HAP-1 (cell line): Measurements from ENCODE around the gene HOXA9.

Experiments used
- DNase-seq, 2 experiments: peaks; one replicate each; pipeline ENCODE4 v3.0.0-alpha.2; 2016 to 2020; ENCODE audit warnings: low spot score in 2 of 2
- H3K27me3 ChIP-seq: fragments of 250-450 bp; sonication (Bioruptor Pico); 2 replicates; pipeline ENCODE4 v1.5.1; 2020; ENCODE audit warnings: low read depth, mild to moderate bottlenecking, moderate library complexity
- H3K36me3 ChIP-seq: fragments of 250-450 bp; sonication (Bioruptor Pico); replicated peaks from 2 replicates; pipeline ENCODE4 v1.5.1; 2020; ENCODE audit warnings: mild to moderate bottlenecking
- H3K4me1 ChIP-seq: fragments of 250-450 bp; sonication (Bioruptor Pico); 2 replicates; pipeline ENCODE4 v1.5.1; 2020; ENCODE audit warnings: mild to moderate bottlenecking
- H3K4me3 ChIP-seq: fragments of 250-450 bp; sonication (Bioruptor Pico); 2 replicates; pipeline ENCODE4 v1.5.1; 2020; ENCODE audit warnings: mild to moderate bottlenecking, moderate library complexity
- H3K9me3 ChIP-seq: fragments of 250-450 bp; sonication (Bioruptor Pico); 2 replicates; pipeline ENCODE4 v1.5.1; 2020; ENCODE audit warnings: mild to moderate bottlenecking, moderate library complexity
- in situ Hi-C: fragments of 300-500 bp; cut with MboI; formaldehyde crosslinking; loops from 3 replicates; pipeline ENCODE4 v1.14.3; 2020; ENCODE audit warnings: low sequenced_read_pairs, inconsistent platforms, mixed read lengths

The HOXA9 gene

DNA sequence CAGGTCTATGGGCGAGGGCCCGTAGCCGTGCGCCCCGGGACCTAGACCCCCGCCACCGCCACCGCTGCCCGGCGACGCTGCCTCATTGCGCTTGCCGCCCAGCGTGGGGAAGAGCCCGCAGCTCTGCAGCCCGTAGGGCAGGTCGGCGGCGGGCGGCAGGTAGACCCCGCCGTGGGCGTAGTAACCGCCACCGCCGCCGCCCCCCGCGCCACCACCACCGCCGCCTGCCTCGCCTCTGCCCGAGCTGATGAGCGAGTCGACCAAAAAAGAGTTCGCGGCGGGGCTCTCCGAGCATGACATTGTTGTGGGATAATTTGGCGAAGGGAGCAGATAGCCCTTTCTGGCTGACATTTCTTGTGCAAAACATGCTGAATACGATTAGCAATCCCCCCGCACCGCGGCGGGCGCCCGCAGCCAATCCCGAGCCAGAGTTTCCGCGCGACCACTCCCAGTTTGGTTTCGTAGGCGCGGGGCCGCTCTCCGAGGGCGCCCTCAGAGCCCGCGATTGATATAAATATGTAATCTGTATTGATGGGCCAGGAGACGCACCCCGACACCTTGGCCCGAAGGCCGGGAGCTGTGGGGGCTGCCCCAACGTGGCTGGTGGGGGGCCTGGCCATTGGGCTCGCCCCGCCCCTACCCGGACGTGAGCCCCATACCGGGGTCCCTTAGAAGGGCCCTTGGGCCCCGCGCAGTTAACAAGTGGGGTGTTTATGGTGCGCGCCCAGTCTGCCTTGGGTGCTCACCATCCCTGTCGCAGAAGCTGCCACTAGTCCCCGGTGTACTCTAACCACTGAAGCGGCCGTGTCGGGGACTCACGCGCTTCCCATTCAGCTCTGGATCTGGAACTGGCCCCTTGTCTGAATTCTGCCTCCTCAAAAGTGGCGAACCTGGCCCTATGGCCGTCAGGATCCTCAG, 8.9 kb upstream of the HOXA9 start, which contains the start of gene HOXA10:
Gene HOXA10 (minus strand): TSS at position 365 of the 918 bp plus-strand sequence. CDS start 14 bp downstream, at position 351.
- Histone ChIP-seq H3K4me3 (peak within 1 kb of the TSS; percentile 70), H3K27me3 (no peaks in the 10 kb centered on the region), H3K4me1 (peaks cover 11% of the 10 kb centered on the region), H3K9me3 (no peaks in the 10 kb centered on the region), H3K36me3 (peaks cover 15% of the 10 kb centered on the region)
- peak; percentile 68 to 83 for DNase-seq
- in situ Hi-C loops: loop anchor here (25.0 kb wide), 1 partner anchor 962 kb away; the partner anchor contains the start of genes CBX3 and HNRNPA2B1

DNA sequence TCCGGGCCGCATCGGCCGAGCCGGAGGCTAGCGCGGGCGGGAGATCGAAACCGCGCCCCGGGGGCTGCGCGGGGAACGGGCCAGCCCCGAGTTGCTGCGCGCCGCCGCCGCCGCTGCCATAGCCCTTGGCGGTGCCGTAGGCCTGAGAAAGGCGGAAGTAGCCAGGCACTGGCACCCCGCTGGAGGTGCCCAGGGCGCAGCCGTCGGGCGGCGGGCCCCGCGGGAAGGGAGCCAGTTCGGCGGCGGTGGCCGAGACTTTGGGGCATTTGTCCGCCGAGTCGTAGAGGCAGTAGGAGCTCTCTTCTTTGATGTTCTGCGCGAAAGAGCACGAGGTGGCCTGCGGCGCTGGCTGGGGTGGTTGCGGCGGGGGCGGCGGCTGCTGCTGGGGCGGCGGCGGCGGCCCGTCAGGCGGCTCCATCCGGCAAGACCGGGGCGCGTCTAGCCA, 8.2 kb upstream of the HOXA9 start:
- in situ Hi-C loops: loop anchor here (25.0 kb wide), 1 partner anchor 961 kb away; the partner anchor contains the start of genes CBX3 and HNRNPA2B1
- peak in 1 of 2 experiments; percentile 39 for DNase-seq
- Histone ChIP-seq H3K9me3 (no peaks in the 10 kb centered on the region), H3K4me1 (peaks cover 11% of the 10 kb centered on the region), H3K4me3 (peak overlapping the region; percentile 70), H3K27me3 (no peaks in the 10 kb centered on the region), H3K36me3 (peaks cover 22% of the 10 kb centered on the region)

DNA sequence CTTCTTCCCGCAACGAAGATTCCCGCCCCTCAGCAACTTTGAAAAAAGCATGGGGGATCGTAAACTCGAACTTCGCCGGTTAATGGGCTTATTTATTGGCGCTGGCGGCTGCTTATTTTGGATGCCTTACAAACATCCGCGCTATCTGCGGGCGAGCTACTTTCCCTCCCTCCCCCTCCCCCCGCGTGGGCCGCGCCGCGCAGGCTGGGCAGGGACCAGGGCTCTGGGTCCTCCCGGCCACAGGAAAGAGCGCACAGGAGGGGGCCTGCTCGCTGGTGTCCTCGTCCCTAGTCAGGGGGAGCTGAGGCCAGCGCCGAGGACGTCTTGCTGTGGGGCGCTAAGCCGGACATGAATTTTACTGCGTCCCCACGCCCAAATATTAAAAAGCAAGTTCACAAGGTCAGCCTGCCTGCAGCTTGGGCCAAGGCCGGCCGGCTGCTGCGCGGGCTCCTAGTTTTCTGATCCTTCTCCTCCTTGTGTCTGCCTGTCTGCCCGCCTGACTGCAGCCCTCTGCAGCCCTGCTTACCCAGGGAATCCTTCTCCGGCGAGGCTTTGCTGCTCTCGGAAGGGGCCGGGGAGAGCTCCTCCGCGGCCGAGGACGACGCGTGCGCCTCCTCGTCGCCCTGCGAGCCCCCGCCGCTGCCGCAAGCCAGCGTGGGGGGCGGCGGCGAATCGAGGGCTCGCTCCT, 7.6 kb upstream of the HOXA9 start:
- in situ Hi-C loops: loop anchor here (25.0 kb wide), 1 partner anchor 961 kb away; the partner anchor contains the start of genes CBX3 and HNRNPA2B1
- Histone ChIP-seq H3K36me3 (peaks cover 24% of the 10 kb centered on the region), H3K4me3 (peak overlapping the region; percentile 70), H3K9me3 (no peaks in the 10 kb centered on the region), H3K4me1 (peaks cover 11% of the 10 kb centered on the region), H3K27me3 (no peaks in the 10 kb centered on the region)
- DNase-seq: peak in 1 of 2 experiments; percentile 76

DNA sequence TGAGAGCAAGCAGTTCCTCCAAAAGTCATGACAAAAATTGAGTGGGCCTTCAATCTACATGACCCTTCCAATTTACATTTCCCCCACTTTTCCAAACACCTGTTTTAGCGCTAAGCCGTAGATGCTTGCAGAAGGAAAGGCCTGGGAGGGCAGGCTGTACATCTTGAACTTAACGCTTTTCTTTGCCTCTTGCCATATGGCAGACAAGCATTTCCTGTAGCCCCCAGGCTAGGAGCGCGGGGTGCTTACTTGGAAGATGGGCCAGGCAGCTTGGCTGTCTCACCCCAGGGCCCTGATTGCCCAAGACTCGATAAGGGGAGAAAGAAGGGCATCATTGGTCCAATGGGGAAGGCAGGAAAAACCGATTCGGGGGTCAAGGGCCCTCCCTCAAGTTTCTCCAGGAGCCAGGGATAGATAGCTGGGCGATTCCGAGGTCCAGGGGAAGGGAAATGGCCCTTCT, 7.0 kb upstream of the HOXA9 start:
- Histone ChIP-seq H3K27me3 (no peaks in the 10 kb centered on the region), H3K9me3 (no peaks in the 10 kb centered on the region), H3K4me1 (peaks cover 9% of the 10 kb centered on the region), H3K36me3 (peaks cover 29% of the 10 kb centered on the region), H3K4me3 (peak overlapping the region; percentile 70)
- DNase-seq: peak; percentile 42 to 49
- in situ Hi-C loops: loop anchor here (25.0 kb wide), 1 partner anchor 960 kb away; the partner anchor contains the start of genes CBX3 and HNRNPA2B1

DNA sequence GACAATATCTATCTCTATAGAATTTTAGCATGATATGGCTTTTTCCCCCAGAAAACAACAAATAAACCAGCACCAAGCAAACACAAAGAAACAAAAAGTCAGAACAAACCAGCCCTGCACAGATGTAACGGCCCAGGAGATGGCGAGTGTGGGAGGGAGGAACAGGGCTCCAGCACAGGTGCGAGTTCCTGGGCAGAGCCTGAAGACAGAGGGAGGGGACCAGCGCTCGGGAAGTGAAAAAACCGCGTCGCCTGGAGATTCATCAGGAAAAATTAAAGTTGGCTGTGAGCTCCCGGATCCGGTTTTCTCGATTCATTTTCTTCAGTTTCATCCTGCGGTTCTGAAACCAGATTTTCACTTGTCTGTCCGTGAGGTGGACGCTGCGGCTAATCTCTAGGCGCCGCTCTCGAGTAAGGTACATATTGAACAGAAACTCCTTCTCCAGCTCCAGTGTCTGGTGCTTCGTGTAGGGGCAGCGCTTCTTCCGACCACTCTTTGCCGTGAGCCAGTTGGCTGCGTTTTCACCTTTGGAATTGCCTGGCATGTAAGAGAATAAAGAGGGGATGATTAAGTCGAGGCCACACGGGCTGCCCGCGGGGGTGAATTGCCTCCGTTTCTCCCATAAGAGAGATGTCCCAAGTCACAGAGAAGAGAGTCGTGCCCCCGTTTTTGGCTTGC, 6.4 kb upstream of the HOXA9 start:
- Histone ChIP-seq H3K4me3 (peak overlapping the region; percentile 70), H3K27me3 (no peaks in the 10 kb centered on the region), H3K36me3 (peaks cover 29% of the 10 kb centered on the region), H3K9me3 (no peaks in the 10 kb centered on the region), H3K4me1 (peaks cover 9% of the 10 kb centered on the region)
- peak; percentile 58 to 63 for DNase-seq
- in situ Hi-C loops: loop anchor here (25.0 kb wide), 1 partner anchor 959 kb away; the partner anchor contains the start of genes CBX3 and HNRNPA2B1

DNA sequence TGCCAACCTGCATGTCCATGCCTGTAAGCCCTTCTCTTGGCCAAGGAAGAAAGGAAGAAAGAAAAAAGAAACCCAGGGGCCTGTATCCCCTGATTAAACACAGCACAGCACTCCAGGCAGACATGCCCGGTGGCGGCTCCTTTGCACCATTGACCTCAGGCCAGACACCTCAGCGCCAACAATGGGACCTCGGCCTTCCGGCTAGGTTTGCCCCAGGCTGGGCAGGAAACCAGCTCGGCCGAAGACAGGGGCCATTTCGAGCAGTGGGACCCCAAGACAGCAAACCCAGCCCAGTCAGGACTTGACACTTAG, 5.9 kb upstream of the HOXA9 start:
- in situ Hi-C loops: loop anchor here (25.0 kb wide), 1 partner anchor 959 kb away; the partner anchor contains the start of genes CBX3 and HNRNPA2B1
- Histone ChIP-seq H3K27me3 (no peaks in the 10 kb centered on the region), H3K36me3 (peaks cover 29% of the 10 kb centered on the region), H3K9me3 (no peaks in the 10 kb centered on the region), H3K4me3 (peak overlapping the region; percentile 70), H3K4me1 (peaks cover 9% of the 10 kb centered on the region)
- peak in 1 of 2 experiments; percentile 72 for DNase-seq

DNA sequence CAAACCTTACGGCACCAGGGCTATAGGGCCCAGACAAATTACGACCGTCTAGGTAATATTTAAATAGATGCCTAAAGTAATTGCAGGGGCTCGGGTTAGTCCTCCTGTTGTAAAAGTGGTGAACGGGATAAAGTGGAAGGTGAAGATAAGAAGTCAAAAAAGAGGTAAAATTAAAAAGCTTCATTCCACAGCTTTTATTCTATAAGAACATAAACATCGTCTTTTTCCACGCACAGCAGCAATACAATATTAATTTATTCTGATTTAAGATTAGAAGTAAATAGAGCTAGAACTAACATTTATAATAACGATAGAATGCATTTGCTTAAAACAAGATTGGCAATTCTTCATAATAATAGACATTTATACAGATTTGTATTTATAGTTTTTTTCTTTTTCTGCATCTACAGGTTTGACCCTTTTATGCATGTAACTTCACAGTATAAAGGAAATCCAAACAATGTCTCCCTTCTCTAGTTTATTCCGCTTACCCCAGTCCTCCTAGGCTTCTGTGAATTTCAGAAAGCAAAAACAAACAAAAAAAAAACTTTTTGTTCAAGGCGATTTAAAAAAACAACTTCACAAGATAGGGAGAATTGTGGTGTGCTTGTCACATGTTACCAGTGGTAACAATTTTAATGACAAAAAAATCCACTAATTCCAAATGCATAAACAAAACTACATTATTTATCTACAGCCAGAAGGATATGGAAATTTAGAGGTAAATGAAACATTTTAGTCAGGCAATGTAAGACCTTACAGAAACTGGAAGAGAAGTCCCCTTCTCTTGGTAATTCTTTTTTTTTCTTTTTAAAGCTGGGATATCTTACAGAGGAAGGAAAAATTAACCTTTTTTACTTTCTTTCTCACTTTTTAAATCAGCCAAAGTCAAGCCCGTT, 5.3 kb upstream of the HOXA9 start:
- in situ Hi-C loops: loop anchor here (25.0 kb wide), 1 partner anchor 958 kb away; the partner anchor contains the start of genes CBX3 and HNRNPA2B1
- Histone ChIP-seq H3K4me1 (peaks cover 9% of the 10 kb centered on the region), H3K36me3 (peaks cover 29% of the 10 kb centered on the region), H3K4me3 (peak overlapping the region; percentile 70), H3K9me3 (no peaks in the 10 kb centered on the region), H3K27me3 (no peaks in the 10 kb centered on the region)
- DNase-seq: peak in 1 of 2 experiments; percentile 83

DNA sequence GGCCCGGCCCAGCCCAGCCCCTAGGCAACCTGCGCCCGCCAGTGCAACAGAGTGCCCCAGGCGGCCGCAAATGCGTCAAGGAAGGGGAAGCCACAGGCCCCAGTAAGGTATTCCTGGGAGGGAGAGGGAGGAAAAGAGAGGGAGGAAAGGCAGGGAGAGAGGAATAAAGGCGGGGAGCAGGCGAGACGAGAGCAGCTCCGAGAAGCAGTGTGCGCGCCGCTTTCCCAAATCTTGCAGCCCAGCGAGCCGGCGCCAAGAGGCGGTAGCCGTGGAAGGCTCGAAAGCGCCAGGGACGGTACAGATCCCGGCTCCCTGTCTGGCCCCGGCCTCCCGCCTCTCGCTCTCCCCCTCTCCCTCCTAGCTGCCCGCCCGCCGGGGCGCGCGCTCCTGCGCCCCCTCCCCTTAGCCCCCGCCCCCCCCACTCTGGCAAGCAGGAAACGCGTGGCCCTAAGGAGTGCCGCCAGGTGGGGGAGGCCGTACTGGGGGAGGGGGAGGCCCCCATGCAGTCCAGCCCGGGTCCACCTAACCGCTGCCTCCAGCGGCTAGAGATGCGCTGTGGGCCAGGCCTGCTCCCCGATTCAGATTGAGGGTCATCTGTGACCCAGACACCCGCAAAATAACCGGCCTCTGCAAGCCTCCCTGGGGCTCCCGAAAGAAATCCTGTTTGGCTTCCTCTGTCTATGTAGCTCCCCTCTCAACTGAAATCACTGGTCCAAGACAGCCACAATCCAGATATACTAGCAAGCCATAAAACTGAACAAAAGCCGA, 4.5 kb upstream of the HOXA9 start:
- peak overlapping the region; percentile 70 for H3K4me3 ChIP-seq
- DNase-seq: peak; percentile 49 to 69
- peaks cover 29% of the 10 kb centered on the region for H3K36me3 ChIP-seq
- peaks cover 8% of the 10 kb centered on the region for H3K4me1 ChIP-seq
- H3K27me3 ChIP-seq: no peaks in the 10 kb centered on the region
- in situ Hi-C loops: loop anchor here (25.0 kb wide), 1 partner anchor 958 kb away; the partner anchor contains the start of genes CBX3 and HNRNPA2B1
- H3K9me3 ChIP-seq: no peaks in the 10 kb centered on the region

DNA sequence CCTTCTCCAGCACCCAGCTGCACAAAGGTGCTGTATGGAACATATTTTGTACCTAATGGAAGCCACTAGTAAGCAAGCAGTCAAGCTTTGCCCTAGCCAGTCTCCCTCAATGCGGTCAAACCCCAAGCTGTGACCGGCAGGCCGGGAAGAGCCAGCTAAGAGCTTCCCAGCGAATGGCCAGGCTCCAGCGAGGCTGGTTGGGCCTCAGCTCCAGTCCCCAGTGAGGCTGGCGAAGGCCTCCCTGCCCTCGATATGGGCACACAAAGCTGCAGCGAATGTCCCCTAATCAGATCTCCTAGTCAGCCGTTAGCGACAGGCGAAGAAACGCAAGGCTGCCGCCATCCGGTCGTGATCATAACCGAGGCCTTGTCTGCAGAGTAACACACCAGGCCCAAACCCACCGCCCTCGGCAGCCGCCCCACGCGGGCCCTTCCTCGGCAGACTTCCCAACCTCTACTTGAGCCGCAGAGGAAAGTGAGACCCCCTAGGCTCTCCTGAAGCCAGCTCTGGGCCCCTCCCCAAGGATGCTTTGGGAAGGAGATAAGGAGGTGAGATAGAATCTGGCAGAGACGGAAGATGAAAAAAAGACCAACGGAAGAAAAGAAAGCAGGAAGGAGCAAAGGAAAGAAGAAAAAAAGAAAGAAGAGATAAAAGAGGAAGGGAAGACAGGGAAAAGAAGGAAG, 3.1 kb upstream of the HOXA9 start:
- H3K36me3 ChIP-seq: peaks cover 42% of the 10 kb centered on the region
- H3K4me3 ChIP-seq: peak overlapping the region; percentile 70
- in situ Hi-C loops: loop anchor here (25.0 kb wide), 1 partner anchor 956 kb away; the partner anchor contains the start of genes CBX3 and HNRNPA2B1
- no peaks in the 10 kb centered on the region for H3K27me3 ChIP-seq
- peak; percentile 62 to 76 for DNase-seq
- H3K4me1 ChIP-seq: peaks cover 3% of the 10 kb centered on the region; the same call in 1 of the 2 replicates
- no peaks in the 10 kb centered on the region for H3K9me3 ChIP-seq

DNA sequence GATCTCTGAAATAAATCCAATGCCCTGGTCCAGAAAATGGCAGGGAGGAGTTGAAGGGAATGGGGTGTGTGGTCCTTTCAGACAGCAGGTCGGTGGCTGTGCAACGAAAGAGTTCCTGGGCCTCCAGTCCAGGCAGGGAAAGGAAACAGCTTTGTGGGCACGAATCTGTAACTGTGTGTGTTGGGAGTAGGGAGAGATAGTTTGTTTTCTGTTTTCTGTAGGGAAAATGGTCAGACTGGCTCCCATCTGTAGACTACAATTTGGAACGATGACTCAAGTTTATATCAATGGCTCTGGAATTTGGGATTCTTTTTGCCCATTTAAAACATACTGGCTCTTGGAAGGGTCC, 2.6 kb upstream of the HOXA9 start:
- DNase-seq: peak in 1 of 2 experiments; percentile 22
- H3K4me1 ChIP-seq: peaks cover 3% of the 10 kb centered on the region; the same call in 1 of the 2 replicates
- H3K27me3 ChIP-seq: no peaks in the 10 kb centered on the region
- in situ Hi-C loops: loop anchor here (25.0 kb wide), 1 partner anchor 956 kb away; the partner anchor contains the start of genes CBX3 and HNRNPA2B1
- H3K9me3 ChIP-seq: no peaks in the 10 kb centered on the region
- peaks cover 47% of the 10 kb centered on the region for H3K36me3 ChIP-seq
- H3K4me3 ChIP-seq: peak overlapping the region; percentile 70
